Head of caudate nucleus (tissue), 42 donors: ENCODE results near the gene CCDC85B.

ENCODE experiments used
- DNase-seq, 42 donors: peaks; one replicate each; pipeline versions ENCODE4 v3.0.0 to v3.0.0-alpha.2; 2020 to 2021; ENCODE audit warnings: mixed read lengths in 7 of 42
- intact Hi-C: fragments of 100-400 bp; cut with DNase I; formaldehyde crosslinking; loops from one replicate; pipeline ENCODE4 v1.15.0; 2022

CCDC85B gene

DNA sequence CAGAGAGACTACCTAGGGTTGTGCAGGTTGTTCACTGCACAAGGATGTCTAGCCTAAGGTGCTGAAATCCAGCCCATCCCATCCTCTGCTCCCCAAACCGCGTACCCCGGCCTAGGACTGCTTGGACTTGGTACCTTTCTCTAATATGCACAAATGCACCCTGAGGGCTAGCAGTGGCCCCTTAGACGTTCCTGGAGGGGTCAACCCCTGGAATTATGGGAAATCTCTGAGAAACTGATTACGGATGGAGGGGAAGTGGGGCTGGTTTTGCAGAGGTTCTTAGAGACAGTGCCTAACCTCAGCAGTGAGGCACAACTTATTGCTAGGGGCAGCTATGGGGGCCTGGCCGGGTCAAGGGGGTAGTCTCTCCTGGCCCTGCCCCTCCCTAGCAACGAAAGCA, 25.9 kb downstream of the CCDC85B start:
- intact Hi-C loops = loop anchor here (5.0 kb wide), 2 partner anchors 34 to 46 kb away; partner anchors contain the start of gene SART1
- no peak for DNase-seq

DNA sequence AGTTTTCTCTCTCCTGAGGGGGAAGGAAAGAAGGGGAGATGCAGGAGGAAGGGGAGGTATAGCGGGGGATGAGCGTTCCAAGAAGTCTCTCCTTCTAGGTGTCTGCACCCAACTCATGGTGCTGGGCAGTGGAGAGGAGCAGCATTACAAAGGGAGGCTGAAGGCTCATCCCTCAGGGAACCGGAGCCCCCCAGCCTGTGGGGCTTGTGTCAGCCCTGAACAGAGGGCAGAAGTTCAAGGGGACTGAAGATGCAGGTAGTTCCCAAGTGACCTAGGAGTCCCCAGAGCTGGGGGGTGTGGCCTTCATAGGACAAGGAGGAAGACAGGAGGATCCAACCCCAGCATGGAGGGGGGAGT, 26.6 kb downstream of the CCDC85B start:
- intact Hi-C loops = loop anchor here (5.0 kb wide), 2 partner anchors 35 to 45 kb away; partner anchors contain the start of gene SART1
- no peak for DNase-seq

DNA sequence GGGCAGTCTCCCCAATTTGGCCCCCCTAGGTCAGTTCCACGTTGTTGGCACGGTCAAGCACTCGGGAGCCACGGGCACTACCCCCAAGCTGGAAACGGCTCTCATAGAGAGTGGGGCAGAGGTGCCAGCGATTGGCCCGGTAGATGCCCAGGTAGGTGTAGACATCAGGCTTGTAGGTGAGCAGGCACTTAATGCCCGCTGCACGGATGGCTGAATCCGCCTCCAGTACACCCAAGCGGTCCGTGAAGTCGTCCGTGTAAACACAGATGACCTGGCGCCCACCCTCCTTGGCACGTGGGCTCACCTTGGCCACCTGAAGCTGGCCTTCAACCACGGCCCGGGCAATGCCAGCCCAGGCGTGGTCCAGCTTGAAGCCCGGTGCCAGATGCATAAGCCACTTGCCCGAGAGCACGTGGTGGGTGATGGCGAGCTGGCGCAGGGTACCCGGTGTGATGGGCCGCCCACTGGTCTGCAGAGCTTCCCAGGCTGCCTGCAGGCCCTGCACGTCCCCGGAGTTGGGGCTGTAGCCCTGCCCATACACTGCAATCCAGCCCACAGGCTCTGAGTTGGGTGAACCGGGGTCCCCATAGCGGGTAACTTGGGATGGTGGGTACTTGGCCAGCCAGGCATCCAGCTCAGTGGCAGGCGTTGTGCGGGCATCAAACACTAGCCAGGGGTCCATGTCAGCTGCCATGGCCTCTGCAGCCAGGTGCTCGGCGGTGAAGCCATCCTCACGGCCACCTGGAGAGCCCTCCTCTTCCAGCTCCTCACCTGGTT, 27.1 kb downstream of the CCDC85B start:
- intact Hi-C loops = loop anchor here (5.0 kb wide), 2 partner anchors 35 to 45 kb away; partner anchors contain the start of gene SART1
- no peak for DNase-seq

DNA sequence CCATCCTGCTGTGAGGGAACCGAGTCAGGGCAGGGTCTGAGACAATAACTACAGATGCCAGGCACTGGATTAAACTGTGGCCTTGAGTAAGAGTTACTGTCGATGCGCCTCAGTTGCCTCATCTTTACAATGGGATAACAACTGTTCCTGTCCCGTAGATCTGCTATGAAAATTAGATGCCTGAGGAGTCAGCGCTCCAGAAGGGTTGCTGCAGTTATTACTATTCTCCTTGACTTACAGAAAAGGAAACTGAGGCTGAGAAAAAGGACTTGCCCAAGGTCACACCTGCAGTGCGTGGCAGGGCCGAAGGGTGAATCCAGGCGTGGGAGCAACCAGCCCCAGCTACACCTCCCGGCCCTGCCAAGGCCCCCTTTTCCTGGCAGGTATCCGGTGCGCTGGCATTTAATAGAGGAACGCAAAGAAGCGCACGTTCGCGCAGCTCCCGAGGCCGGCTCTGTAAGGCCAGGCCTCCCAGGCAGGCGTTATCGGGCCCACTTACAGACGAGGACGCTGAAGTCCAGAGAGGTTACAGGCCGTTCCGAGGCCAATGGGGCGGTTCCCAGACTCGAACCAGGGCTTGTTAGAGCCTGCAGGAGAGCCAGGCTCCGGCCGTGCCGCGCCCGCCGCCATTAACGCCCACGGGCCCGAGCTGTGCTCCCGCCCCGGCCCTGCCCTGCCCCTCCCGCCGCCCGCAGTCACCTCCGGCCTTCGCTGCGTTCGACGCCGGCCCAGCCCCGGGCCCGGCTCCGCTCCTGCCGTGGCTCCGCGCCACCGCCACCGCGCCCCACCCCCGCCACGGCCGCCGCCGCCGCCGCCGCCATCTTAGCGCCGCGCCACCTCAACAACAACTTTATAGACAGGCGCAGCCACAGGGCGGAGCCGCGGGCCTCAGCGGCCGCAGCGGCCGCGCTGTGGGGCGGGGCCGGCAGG, 28.0 kb downstream of the CCDC85B start, which contains the start of gene C11orf68:
Gene C11orf68, minus strand, starts transcription at position 852 of the 930 bp plus-strand sequence. Its CDS starts 31 bp downstream, at position 821.
- intact Hi-C loops = loop anchor here (5.0 kb wide), 2 partner anchors 36 to 44 kb away; partner anchors contain the start of gene SART1
- DNase-seq = peak in 5 of 42 donors; percentile 9 to 41 (median 24)

DNA sequence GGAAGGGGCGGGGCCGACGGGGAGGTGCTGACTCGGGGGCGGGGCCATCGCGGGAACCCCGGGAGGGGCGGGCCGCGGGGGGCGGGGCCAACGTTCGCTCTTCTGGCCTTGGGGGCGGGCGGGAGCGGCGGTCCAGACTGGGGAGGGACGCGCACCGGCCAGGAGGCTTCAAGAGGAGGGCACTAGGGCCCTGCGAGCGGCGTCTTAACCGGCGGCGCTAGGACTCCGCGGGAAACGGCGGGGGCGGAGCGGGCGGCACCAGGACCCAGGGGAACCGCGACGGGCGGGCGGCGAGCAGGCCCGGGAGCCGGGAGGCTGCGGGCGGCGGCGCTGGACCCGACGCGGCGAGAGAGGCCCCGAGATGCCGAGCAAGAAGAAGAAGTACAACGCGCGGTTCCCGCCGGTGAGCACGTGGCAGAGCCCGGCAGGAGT, 28.7 kb downstream of the CCDC85B start, which contains the start of gene DRAP1:
Gene DRAP1, plus strand, starts transcription at position 286 of the 432 bp plus-strand sequence. Its CDS starts 76 bp downstream, at position 362.
- intact Hi-C loops = loop anchor here (5.0 kb wide), 2 partner anchors 37 to 43 kb away; partner anchors contain the start of gene SART1
- peak; percentile 96 to 100 (median 99) for DNase-seq

DNA sequence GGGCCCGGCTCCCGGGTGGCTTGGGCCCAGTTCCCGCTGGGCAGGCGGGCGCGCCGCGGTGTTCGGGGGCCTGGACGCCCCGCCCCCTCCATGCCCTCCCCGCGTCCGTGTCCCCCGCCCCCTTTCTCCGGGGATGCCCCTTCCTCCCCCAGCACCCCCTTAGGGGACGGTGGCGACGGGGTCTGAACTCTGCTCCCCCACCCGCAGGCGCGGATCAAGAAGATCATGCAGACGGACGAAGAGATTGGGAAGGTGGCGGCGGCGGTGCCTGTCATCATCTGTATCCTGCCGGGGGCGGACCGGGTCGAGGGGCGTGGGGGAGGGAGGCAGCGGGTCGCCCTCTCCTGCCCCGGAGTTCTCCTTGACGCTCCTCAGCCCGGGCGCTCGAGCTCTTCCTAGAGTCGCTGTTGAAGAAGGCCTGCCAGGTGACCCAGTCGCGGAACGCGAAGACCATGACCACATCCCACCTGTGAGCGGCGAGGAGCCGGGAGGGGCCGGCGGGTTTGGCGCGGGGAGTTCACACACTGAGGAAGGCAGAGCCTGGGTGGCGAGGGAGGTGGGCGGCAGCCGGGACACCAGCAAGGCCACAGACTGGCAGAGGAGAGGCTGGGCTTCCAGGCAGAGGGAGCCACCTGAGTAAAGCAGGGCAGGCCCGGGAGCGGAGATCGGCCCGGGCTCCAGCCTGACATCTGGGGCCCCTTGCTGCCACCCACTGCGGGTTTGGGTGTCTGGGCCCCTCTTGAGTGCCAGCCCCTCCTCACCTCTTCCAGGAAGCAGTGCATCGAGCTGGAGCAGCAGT, 29.3 kb downstream of the CCDC85B start:
- DNase-seq = peak in 19 of 42 donors; percentile 14 to 58 (median 33)
- intact Hi-C loops = loop anchor here (5.0 kb wide), 2 partner anchors 37 to 43 kb away; partner anchors contain the start of gene SART1

DNA sequence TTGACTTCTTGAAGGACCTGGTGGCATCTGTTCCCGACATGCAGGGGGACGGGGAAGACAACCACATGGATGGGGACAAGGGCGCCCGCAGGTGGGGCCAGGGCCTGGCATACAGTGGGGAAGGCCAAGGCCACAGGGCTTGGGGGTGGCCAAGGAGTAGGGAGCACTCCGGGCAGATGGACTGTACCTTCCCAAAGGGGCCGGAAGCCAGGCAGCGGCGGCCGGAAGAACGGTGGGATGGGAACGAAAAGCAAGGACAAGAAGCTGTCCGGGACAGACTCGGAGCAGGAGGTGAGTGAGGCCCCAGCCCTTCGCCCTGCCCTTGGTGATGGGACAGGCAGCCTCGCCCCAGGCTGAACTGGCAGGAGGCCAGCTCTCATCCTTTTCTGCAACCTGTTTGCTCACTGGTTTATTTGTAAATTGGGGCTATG, 29.9 kb downstream of the CCDC85B start:
- no peak for DNase-seq

DNA sequence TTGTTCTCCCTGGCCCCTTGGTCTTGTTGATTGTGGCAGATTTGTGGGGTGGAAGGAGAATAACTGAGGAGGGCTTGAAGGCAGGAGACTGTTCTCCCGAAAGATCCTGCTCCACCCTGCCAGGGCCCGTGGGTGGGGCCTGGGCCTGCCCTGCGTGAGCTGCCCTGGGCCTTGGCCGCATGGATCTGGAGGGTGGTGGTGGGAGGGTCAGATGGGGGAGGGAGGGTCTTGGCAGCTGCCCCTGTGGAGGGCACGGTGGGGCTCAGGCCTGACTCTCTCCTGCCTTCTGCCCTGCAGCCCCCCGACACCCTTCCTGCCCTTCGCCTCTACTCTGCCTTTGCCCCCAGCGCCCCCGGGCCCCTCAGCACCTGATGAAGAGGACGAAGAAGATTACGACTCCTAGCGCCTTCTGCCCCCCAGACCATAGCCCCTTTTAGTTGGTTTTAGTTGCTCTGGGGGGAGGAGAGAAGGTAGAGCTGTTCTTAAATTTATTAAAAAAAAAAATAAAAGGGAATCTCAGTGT, 30.6 kb downstream of the CCDC85B start:
- no peak for DNase-seq
- intact Hi-C loops = no loop called here

More for the DNA sequence above, 29.9 kb downstream of the CCDC85B start:
- intact Hi-C loops = no loop called here

DNA sequence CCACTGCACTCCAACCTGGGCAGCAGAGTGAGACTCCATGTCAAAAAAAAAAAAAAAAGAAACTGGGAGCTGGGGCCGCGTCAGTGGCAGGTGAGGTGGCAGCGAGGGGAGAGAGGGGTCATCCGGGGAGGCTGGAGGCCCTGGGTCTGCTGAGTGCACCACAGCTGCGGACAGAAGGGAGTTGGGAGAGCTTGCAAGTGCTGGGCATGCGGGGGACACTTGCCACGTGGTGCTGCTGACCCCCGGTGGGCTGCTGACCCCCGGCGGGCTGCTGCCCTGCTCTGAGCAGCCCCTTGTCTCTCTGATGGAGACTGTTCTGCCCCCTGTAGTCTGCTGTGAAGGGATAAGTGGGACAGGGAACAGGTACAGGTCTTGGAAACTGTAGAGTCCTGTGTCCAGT, 31.4 kb downstream of the CCDC85B start:
- intact Hi-C loops = no loop called here
- no peak for DNase-seq

DNA sequence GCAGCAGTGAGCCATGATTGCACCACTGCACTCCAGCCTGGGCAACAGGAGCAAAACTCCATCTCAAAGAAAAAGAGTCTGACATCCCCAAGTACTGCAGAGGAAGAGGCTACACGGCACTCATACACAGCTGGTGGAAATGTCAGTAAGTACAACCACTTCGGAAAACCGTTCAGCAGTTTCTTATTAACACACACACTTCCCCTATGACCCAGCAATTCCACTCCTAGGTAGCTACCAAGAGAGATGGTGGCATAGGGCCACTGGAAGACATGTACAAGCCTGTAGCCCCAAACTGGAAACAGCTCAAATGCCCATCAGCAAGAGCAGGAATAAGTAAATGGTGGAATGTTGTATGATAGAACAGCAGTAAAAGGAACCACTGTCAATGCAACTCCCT, 32.1 kb downstream of the CCDC85B start:
- intact Hi-C loops = no loop called here
- no peak for DNase-seq

DNA sequence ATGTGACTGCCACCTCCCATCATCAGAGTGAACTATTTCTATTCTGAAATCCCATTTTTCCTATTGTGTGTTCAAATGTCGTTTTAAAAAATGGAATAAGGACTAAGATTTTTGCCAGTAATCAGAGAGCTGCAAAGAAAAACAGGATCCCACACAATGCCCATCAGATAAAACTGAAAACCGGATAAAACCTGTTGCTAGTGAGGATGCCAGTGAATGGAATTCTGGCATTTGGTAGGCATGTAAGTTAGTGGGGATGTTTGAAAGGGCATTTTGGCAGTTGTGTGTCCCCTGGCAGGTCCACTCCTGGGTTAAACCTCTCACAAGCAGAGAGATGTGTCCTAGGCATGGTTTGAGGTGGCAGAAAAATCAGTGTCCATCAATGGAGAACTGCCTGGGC, 34.9 kb downstream of the CCDC85B start:
- DNase-seq = no peak
- intact Hi-C loops = no loop called here

DNA sequence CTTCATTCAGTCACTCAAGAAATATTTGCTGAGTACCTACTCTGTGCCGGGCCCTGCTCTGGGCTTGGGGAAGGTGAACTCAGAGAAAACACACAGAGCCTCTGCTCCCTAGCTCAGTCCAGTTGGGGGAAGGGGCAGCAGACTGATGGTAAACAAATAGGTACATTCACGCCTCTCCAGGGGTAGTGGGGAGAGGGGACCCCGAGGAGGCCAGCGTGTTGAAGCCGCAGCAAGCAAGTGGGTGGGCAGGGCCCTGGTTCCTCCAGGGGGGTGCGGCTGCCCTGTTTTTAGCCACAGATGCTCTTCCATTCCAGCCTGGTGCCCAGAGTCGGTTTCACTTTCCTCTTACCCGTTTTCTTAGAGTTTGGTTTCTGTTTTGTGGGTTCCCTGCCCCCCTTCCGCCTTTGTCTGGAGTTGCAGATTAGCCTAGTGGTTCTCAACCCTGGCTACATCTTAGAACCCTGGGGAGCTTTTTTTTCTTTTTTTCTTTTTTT, 37.5 kb downstream of the CCDC85B start:
- DNase-seq = peak in 12 of 42 donors; percentile 9 to 54 (median 24)
- intact Hi-C loops = no loop called here

DNA sequence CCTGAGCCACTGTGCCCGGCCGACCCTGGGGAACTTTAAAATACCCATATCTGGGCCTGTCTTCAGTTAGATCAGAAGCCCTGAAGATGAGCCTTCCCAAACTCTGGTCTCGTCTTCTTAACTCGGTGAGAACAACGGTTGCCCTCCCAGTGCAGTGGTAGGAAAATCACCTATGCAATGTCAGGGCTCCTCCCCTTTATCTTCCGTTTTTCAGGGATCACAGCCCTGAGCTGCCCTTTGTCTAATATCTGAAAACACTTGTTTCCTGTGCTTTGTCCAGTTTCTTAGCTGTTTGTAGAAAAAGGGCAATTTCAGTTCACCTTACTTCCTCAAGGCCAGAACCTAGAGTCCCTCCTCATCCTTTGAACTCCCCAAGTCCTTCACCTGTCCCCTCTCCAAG, 38.2 kb downstream of the CCDC85B start:
- intact Hi-C loops = no loop called here
- DNase-seq = no peak

DNA sequence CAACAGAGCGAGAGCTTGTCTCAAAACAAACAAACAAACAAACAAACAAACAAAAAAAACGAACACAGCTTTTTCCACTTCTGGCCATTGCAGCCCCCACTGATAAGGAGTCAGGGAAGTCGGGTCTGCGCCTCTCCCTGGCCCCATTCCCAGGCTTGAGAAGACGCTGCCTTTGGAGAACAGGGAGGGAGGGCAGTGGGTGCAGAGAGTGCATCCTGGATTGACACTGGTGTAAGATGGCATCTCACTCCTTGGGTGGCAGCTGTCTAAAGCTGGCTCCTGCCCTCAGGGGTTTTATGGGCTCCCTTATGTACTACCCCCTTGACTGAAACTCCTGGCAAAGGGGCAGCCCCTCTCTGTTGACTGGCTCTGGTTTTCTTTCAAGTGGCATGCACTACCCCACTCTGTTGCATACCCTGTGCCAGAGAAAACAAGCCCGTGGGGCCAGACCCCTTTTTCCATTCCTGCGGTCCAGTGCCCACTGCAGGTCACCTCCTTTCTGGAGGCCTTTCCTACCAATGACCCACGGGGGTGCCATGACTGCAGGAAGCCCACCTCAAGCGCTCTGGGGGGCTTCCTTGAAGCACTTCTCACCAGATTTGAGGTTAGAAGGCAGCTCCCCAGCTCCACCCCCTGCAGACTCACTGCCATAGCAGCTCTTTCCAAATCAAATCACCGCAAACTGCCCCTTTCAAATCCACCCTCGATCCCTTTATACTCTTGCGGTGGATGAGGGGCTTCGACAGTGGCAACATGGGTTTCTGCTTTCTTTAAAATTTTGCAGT, 41.5 kb downstream of the CCDC85B start:
- intact Hi-C loops = no loop called here
- DNase-seq = no peak

DNA sequence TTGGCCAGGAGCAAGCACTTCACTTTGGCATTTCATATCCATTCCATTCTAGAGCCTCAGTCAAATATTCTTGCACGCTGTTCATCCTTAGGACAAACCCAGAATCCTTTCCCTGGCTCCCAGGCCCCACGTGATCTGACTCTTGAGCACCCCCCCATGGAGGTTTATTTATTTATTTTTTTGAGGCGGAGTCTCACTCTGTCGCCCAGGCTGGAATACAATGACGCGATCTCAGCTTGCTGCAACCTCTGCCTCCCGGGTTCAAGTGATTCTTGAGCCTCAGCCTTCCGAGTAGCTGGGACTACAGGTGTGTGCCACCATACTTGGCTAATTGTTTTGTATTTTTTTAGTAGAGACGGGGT, 42.1 kb downstream of the CCDC85B start:
- intact Hi-C loops = no loop called here
- DNase-seq = peak in 3 of 42 donors; percentile 15 to 24 (median 15)

DNA sequence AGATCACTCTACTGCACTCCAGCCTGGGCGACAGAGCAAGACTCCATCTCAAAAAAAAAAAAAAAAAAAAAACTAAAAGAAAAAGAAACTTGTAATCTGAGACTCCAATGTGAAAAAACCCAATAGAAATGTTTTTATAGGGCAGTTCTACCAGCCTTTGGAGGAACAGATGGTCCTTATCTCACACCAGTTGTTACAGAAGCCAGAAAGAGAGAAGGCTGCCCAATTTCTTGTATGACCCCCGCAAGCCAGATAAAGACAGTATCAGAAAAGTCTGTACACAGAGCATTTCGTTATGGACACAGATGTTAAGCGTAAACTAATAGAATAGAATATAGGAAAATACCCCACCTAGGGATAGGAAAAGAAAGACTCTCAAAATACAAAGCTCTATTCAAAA, 43.5 kb downstream of the CCDC85B start:
- DNase-seq = no peak
- intact Hi-C loops = no loop called here

DNA sequence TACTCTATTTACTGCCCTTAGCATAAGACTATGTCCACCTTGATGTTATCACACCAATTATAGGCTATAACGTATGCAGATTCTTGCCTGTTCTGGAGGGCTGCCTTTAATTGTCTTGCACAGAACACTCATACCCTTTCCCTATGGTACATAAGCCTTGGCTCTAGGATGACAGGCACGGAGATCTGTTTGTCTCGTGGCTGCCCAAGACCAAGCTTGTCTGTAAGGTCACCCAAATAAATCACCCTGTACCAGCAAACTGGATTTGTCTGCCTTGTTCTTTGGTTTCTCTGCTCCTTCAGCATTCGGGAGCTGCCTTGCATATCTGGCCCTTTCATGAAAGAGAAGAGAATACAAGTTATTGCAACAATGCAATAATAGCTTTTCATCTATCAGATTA, 47.3 kb downstream of the CCDC85B start:
- intact Hi-C loops = no loop called here
- no peak for DNase-seq
